Ovary (tissue), 9 donors: Measurements from ENCODE around the gene CTBP2. TPM values are rescaled to one million over a fixed set of nuclear protein-coding genes. Genes with fewer than 3 reads are reported as not detected.

Experiments used
- DNase-seq, 5 donors: peaks; one replicate each; pipeline ENCODE4 v3.0.0-alpha.2; 2019 to 2020
- H3K27ac ChIP-seq, 2 donors: fragments of 200-600 bp; one replicate each; pipeline versions ENCODE4 v1.5.1 to v1.8.0; 2019 to 2022
- H3K27me3 ChIP-seq: fragments of 200-600 bp; one replicate; pipeline ENCODE4 v1.8.0; 2022
- H3K36me3 ChIP-seq: fragments of 200-600 bp; sonication (generic); one replicate; pipeline ENCODE4 v1.5.1; 2019
- H3K4me1 ChIP-seq: one replicate; pipeline ENCODE4 v1.8.1; 2013; ENCODE audit warnings: mild to moderate bottlenecking, moderate library complexity; ENCODE audit not compliant: insufficient read depth
- H3K4me3 ChIP-seq: fragments of 200-600 bp; sonication (generic); one replicate; pipeline ENCODE4 v1.5.1; 2017
- H3K9me3 ChIP-seq, 2 donors: fragments of 200-600 bp in 1 of 2; sonication (generic) in 1 of 2; one replicate each; pipeline versions ENCODE4 v1.5.1 to v1.8.1; 2013 to 2019; ENCODE audit warnings: mild to moderate bottlenecking in 1 of 2, moderate library complexity in 1 of 2
- EP300 ChIP-seq: sonication (generic); formaldehyde crosslinking; IDR thresholded peaks from one replicate; pipeline ENCODE4 v1.6.1; 2017; ENCODE audit warnings: antibody characterized with exemption
- POLR2A ChIP-seq: fragments of 450-650 bp; IDR thresholded peaks from one replicate; pipeline ENCODE4 v1.6.1; 2017; ENCODE audit warnings: antibody characterized with exemption, mild to moderate bottlenecking, moderate library complexity
- WGBS, 3 donors: extraction: QIAGEN DNeasy Blood & Tissue Kit in 1 of 3; methylation state at CpG; one replicate each; pipeline versions ENCODE4 v1.1.5 to v1.1.7; 2013 to 2017; 5-methylcytosine and 5-hydroxymethylcytosine counted together
- intact Hi-C, 4 donors: fragments of 100-400 bp; cut with DNase I; formaldehyde crosslinking; loops; one replicate each; pipeline versions ENCODE4 v1.11.0 to v1.15.1; 2022 to 2023
- polyA plus RNA-seq, 2 donors: library from polyadenylated mRNA; stranded (reverse); fragments of 200-250 nt in 1 of 2; fragments of 350-450 nt in 1 of 2; fragmentation: Illumina TruSeq in 1 of 2; extraction: RNeasy Lipid Tissue Mini Kit (QIAGEN cat#74804) in 1 of 2; gene quantifications; one replicate each; pipeline ENCODE4 v1.2.3, GENCODE V29; 2013 to 2014
- total RNA-seq, 7 donors: library from RNA; depleted of rRNA in 2 of 7; stranded (reverse); fragments of >200 nt in 2 of 7; fragmentation: NEBNext Ultra II Directional in 3 of 7; extraction: Animal tissue kit (Norgen Biotek cat#: 25700) in 3 of 7; gene quantifications; one replicate each; pipeline versions ENCODE4 v1.1.0 to v1.2.4, GENCODE V29; 2016 to 2023
- TF ChIP-seq, protein P1 (sequence below), 3 donors: fragments of 450-650 bp in 2 of 3; fragments of 200-600 bp in 1 of 3; IDR thresholded peaks; one replicate each; pipeline versions ENCODE4 v1.5.1 to v1.8.0; 2016 to 2022; ENCODE audit warnings: antibody characterized with exemption in 3 of 3, mild to moderate bottlenecking in 1 of 3
- donor health status: DM: no; HTN: no; CAD: no; lungs with moderate emphysema.
- donor health status: DM: no; HTN: no; CAD: no.
- donor health status: Bipolar disorder and iron deficiency.
- donor health status: DM: yes; HTN: yes; CAD: no.
- donor health status: DM: no; HTN: no; CAD: no.
- donor health status: DM: yes; HTN: yes; CAD: no.

CTBP2 gene
- total and polyA plus RNA-seq, 9 donors: 25.3 to 107 (median 69.5) TPM

DNA sequence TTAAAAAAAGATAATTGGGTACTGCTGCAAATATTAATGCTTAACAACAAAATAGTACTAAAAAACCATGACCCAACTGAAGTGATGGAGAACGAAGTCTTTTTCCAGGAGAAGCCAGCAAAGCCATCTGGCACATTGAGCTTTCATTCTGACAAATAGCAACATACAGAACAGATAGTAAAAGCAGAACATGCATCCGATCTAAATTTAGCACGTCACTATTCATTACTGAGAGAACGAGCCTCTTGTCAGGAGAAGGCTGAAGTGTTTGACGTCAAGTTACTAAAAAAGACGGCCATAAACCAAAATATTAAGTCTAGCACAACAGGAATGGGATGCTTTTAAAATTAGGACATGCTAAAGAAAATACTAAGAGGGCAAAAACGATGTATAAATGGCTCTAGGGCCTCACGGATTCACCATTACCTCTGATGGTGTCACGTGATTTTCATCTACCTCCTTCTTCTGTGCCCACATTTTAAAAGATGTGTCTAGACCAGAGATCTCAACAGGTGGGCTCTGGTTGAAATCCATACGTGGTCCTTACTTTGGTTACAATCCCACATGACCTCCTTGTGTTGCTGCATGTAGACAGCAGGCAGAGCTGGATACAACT is 52.3 kb downstream of the CTBP2 start:
- Histone ChIP-seq H3K27me3 (no peaks in the 10 kb centered on the region), H3K4me3 (no peak overlapping the region), H3K4me1 (peaks cover 15% of the 10 kb centered on the region), H3K27ac (no peak overlapping the region), H3K9me3 (no peaks in the 10 kb centered on the region), H3K36me3 (no peaks in the 10 kb centered on the region)
- WGBS, 3 donors: 94 to 95% (median 94%) methylated on average over 10 of the region's 10 CpGs
- TF ChIP-seq EP300: no peak
- no peak for TF ChIP-seq POLR2A
- TF ChIP-seq, protein P1, sequence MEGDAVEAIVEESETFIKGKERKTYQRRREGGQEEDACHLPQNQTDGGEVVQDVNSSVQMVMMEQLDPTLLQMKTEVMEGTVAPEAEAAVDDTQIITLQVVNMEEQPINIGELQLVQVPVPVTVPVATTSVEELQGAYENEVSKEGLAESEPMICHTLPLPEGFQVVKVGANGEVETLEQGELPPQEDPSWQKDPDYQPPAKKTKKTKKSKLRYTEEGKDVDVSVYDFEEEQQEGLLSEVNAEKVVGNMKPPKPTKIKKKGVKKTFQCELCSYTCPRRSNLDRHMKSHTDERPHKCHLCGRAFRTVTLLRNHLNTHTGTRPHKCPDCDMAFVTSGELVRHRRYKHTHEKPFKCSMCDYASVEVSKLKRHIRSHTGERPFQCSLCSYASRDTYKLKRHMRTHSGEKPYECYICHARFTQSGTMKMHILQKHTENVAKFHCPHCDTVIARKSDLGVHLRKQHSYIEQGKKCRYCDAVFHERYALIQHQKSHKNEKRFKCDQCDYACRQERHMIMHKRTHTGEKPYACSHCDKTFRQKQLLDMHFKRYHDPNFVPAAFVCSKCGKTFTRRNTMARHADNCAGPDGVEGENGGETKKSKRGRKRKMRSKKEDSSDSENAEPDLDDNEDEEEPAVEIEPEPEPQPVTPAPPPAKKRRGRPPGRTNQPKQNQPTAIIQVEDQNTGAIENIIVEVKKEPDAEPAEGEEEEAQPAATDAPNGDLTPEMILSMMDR (IDR thresholded peaks at IDR 0.05): no peak
- DNase-seq: no peak
- intact Hi-C loops: no loop called here

GRCh38 chr10:125107166-125107949 is 53.0 kb downstream of the CTBP2 start:
- H3K27ac ChIP-seq: no peak overlapping the region
- intact Hi-C loops: no loop called here
- H3K4me1 ChIP-seq: peaks cover 11% of the 10 kb centered on the region
- peak in 3 of 5 donors; percentile 8 to 14 (median 14) for DNase-seq
- TF ChIP-seq POLR2A (no peak), EP300 (no peak)
- TF ChIP-seq, protein P1 (IDR thresholded peaks at IDR 0.05): no peak
- 84 to 87% (median 85%) methylated on average over 10 of the region's 10 CpGs for WGBS, 3 donors
- no peaks in the 10 kb centered on the region for H3K27me3 ChIP-seq
- H3K36me3 ChIP-seq: no peaks in the 10 kb centered on the region
- H3K4me3 ChIP-seq: no peak overlapping the region
- H3K9me3 ChIP-seq: no peaks in the 10 kb centered on the region

DNA sequence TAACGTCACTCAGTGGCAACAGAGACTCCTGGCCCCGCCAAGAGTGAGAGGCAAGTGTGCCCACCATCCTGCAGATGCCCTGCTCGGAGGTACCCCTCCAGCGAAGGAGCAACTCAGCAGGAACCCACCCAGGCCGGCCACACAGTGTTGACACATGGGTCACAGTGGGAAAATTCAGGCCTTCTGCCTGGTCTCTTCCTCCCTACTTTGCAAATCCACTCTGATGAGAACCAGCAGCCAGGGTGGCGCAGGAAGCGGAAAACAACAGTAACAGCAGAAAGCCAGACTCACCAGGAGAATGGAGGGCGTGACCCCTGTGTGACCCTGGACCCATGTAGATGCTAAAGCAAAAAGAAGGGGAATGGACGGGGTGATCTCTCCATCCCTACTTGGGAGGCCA is 53.8 kb downstream of the CTBP2 start:
- no peaks in the 10 kb centered on the region for H3K36me3 ChIP-seq
- H3K27ac ChIP-seq: no peak overlapping the region
- intact Hi-C loops: no loop called here
- TF ChIP-seq, protein P1 (IDR thresholded peaks at IDR 0.05): no peak
- TF ChIP-seq EP300 (no peak), POLR2A (no peak)
- H3K9me3 ChIP-seq: no peaks in the 10 kb centered on the region
- peaks cover 11% of the 10 kb centered on the region for H3K4me1 ChIP-seq
- no peaks in the 10 kb centered on the region for H3K27me3 ChIP-seq
- DNase-seq: peak in 2 of 5 donors; percentile 14 to 30
- 90 to 95% (median 92%) methylated on average over 9 of the region's 9 CpGs for WGBS, 3 donors
- no peak overlapping the region for H3K4me3 ChIP-seq

DNA sequence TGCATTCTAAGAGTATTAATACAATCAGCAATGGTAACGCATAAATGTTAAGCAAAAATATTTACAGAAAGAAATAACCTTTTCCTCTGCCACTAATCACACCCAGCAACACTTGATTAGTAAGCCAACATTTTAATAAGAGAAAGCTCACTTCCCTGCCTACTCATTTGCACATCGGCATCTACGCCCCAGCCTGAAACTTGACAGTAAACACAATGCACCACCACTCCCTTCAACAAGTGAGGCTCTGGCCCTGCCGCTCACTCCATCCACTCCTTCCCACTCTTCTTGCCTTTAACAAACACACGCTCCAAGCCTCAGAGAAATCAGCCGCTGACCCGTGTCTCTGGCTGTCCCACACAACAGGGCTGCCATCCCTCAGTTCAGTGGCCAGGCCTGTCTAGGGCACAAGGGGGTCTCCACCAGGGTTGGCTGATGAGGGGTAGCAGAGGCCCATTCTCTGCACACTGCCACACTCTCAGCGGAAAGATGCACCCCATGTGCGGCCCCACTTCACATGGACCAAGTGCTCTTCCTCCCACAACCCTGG is 54.6 kb downstream of the CTBP2 start:
- H3K9me3 ChIP-seq: no peaks in the 10 kb centered on the region
- 70 to 79% (median 78%) methylated on average over 9 of the region's 9 CpGs for WGBS, 3 donors
- H3K4me1 ChIP-seq: peaks cover 11% of the 10 kb centered on the region
- intact Hi-C loops: no loop called here
- no peak overlapping the region for H3K4me3 ChIP-seq
- H3K27me3 ChIP-seq: no peaks in the 10 kb centered on the region
- TF ChIP-seq, protein P1 (IDR thresholded peaks at IDR 0.05): no peak
- TF ChIP-seq POLR2A (no peak), EP300 (no peak)
- peak in 3 of 5 donors; percentile 18 to 28 (median 19) for DNase-seq
- no peaks in the 10 kb centered on the region for H3K36me3 ChIP-seq
- no peak overlapping the region for H3K27ac ChIP-seq
